GM21528 (cell line): ENCODE data around the gene C1orf159.
A peak's percentile ranks its signal among the peaks of the same experiment; 100 is the strongest.
"Not testable (repeated sequence)": the region's sequence is repeated elsewhere in the genome, so short reads cannot be mapped to it uniquely, and the experiment has no call there.

Experiments used
- ATAC-seq: cut with Tn5 transposase; IDR thresholded peaks from one replicate; pipeline ENCODE4 v1.9.1; 2021; ENCODE audit warnings: mild to moderate bottlenecking, moderate library complexity; ENCODE audit not compliant: unreplicated experiment, low FRiP score

C1orf159 gene

GRCh38 chr1:1115786-1116700 lies at the start of gene C1orf159:
Gene C1orf159 (minus strand): TSS chr1:1116089. CDS start chr1:1091543, 24,546 bp downstream.
- peak; percentile 91 for ATAC-seq

DNA sequence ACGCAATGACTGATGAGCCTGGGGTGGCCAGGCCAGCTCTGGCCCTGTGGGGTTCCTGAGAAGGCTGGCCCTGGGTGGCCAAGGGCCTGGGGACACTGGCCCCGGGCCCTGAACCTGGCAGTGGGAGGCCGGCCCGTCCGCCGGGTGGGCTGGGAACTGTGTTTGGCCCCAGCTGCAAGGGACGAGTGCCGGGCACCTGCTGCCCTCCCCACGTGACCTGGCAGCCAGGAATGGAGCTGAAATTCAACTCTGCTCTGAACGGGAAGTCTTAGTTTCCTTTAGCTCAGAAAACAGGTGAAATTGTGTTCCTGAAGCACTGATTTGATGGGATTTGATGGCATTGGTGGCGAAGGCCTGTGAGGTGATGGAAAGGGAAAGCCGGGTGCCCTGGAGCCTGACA lies 49.6 kb upstream of the C1orf159 start:
- ATAC-seq, result no peak

GRCh38 chr1:1164701-1165451 lies 49.0 kb upstream of the C1orf159 start:
- no peak for ATAC-seq

DNA sequence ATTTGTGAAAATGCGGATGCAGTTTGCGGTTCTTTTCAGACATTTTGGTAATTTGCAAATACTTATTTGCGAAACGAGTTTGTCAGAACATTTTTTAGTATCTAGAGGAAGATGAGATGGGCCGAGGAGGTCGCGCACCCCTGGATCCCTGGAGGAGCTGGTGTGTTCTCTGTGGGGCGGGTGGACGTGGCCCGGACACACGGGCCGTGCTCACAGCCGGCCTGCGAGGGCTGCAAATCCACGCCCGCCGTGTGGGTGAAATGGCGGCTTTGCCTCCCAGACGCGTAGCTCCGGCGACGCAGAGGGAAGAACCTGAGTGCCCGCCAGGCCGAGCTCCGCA lies 48.4 kb upstream of the C1orf159 start:
- ATAC-seq, result no peak

DNA sequence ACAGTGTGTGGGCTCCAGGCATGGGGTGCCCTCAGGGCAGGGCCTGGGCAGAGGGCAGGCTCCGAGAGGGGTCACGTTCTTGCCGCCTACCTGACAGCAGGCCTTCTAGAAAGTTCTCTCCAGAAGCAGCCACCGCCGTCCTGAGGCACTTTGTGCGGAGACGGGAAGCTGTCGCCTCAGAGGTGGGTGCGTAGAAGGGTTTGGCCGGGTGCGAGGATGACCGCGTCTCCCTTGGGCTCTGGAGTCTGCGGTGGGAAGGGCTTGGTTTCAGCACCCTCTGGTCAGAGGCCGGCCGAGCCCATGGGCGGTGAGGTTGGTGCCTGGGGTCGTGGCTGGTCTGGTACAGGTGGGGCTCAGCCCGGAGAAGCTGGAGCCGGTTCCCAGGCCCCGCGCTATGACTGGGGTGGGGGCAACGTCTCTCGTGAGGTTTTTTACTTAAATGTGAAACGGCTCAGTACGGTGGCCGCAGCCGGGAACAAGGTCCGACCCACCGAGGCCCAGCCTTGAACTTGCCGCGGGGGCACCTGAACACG lies 47.7 kb upstream of the C1orf159 start:
- ATAC-seq, result no peak

DNA sequence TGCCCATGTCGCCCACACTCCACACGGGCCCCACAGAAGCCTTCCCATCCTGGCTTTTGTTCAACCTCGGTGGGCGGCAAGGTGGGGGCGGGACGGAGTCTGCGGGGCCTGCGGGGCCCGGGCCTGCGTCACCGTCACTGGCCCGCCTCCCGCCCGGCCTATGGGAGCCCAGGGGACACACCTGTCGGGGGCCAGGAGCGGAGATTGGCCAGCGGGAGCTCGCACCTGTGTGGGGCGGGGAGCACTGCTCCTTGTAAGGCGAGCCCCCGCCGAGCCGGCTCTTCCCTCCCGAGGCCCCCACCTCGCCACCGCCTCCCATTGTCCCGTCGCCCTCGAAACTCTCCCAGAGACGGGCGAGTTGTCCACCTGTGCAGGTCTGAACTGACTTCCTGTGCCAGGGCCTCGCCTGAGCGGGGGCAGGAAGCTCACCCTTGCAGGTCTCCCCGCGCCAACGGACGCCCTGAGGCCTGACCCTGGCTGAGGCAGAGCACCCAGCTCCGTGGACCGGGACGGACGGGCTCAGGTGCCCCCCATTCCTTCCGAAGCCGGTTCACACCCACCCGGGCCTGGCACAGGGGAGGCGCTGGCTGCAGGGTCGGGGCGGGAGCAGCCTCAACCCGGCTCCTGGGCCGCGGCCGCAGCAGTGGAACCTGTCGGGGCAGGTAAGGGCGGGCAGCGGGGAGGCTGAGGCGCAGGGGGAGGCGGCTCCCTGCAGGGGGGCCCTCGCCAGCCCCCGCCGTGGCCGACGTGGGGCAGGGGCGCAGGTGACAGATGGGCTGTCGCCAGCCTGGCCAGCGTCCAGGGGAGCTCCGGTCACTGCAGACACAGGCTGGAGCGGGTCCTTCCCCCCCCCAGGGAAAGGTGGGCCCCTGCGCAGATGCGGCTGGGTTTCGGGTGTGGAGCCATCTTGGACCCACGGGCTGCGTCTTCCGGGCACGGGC lies 47.0 kb upstream of the C1orf159 start:
- ATAC-seq, result no peak

- ATAC-seq, result no peak
Measured at GRCh38 chr1:1161683-1162079, 45.8 kb upstream of the C1orf159 start.

DNA sequence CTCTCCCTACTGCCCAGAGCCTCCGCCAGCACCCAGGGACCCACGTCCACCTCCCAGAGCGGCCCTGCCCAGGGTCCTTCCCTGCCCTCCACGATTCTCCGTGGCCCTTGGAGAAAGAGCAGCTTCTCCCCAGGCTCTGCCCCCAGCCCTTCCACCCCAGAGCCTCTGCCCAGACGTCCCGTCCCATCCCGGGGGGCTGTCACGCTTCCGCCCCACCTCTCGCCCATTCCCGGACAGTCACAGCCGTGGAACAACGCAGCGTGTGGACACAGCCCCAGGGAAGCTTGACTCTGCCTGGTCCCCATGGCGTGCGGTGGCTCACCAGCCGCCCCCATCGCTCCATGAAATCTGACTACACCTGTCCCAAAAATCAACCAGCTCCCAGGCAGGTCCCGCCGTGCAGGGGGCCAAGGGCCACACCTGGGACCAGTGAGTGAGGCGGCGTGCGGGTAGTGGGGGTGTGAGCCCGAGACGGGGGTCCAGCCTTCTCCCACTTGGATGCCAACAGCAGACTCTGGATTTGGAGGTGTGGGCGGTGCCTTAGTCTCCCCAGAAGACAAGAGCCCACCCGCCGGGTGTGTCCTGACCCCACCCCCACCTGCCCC lies 45.3 kb upstream of the C1orf159 start:
- ATAC-seq, result no peak

DNA sequence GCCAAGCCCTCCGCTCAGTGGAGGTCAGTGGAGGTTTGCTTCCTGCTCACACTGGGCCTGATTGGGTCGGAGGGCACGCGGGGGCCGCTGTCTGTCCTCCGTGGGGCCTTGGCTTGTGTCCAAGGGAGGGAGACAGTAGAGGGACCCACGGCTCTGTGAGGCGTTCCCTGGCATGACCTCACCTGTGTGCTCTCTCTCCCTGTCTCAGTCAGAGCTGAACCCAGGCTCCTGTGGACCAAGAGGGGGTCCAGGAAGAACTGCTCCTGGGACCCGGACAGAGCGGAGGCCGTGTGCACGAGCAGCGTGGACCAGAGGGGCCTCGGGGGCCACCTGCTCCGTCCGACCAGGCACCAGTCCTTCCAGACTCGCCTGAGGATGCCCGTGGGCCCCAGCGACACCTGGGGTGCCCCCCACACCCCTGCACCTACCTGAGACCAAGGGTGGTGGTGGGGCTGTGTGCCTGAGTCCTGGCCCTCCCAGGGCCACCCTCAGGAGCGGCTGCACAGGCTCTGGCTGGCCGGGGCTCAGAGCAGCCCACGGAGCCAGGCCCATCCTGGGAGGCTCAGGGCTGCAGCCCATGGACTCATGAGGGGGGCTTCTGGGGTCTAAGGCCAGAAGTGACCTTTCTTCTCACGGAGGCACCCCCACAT lies 44.5 kb upstream of the C1orf159 start:
- ATAC-seq, result no peak

- peak; percentile 53 for ATAC-seq
Measured at GRCh38 chr1:1157914-1158710, 42.2 kb upstream of the C1orf159 start.

GRCh38 chr1:1157426-1157913 lies 41.6 kb upstream of the C1orf159 start:
- peak; percentile 45 for ATAC-seq

- no peak for ATAC-seq
Measured at GRCh38 chr1:1157033-1157365, 41.1 kb upstream of the C1orf159 start.

DNA sequence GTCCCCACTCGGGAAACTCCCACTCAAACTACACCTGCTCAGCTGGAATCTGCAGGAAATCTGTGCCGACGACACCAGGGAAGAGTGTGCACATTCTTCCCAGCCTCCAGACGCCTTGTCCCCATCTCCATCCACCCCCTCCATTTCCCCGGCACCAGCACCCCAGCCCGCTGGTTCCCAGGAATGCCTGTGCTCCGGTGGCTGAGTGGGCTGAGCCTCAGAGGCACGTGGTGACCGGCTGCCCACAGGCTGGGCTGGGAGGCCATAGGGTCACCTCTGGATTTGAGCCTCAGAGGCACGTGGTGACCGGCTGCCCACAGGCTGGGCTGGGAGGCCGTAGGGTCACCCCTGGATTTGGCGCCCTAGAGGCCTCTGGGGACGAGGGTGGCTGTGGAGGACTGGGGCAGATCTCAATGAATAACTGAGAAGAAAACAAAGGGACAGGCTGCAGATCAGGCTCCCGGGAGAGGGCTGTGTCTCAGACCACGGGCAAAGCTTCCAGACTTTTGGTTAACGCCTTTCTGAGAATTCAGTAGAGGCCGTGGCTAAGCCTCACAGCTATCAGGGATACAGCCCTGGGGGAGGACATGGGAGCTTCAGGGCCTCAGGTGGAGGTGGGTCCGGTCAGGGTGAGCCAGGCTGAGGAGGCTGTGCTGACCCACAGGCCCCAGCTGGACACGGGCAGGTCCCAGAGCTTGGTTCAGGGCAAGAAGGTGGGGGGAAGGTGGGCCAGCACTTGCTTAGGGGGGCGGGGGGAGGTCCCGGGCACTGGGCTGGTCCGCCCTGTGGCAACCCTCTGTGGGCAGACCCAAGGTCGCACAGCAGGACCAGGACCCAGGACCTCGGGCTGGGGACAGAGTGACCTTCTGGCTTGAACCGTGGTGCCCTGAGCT lies 40.5 kb upstream of the C1orf159 start:
- no peak for ATAC-seq

DNA sequence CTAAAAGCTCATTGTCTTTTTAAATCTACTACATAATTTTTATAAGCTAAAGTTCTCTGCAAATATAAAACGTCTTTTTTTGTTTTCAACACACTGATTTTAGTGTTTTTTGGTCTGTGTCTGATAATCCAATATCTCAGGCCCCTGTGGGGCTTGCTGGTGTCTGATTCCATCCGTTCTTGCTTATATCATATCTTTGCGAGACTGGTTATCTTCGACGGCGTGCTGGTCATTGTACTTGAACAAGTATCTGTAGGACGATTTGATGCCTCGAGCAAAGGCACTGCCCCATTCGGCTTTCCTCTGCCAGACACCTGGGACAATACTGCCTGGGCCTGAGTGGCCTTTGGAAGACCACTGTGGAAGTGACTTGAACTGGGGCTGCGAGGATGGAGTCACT lies 39.4 kb upstream of the C1orf159 start:
- ATAC-seq, result no peak

DNA sequence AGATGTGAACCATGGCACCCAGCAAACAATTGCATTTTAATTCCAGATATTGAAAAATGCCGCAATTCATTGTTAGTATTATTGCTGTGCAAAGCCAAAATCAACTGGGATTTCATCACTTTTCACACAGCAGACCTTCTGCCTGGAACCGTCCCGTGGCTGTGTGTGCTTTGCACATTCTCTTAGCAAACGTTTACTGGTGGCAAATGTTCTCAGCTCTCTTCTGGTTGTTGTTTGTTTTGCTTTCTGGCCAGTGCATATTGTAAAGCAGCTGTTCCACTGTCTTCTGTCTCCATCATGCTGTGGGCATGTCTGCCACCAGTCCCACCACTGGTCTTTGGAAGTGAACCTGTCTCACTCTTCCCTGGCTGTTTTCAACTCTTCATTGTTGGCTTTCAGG lies 38.0 kb upstream of the C1orf159 start:
- ATAC-seq, result no peak

DNA sequence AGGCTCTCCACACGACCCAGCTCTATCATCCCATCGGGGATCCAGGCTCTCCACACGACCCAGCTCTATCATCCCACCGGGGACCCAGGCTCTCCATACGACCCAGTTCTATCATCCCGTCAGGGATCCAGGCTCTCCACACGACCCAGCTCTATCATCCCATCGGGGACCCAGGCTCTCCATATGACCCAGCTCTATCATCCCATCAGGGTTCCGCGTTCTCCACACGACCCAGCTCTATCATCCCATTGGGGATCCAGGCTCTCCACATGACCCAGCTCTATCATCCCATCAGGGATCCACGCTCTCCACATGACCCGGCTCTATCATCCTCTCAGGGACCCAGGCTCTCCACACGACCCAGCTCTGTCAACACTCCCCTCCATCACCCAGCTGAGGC lies 37.3 kb upstream of the C1orf159 start:
- not testable (repeated sequence) for ATAC-seq

GRCh38 chr1:1152431-1152830 lies 36.5 kb upstream of the C1orf159 start:
- ATAC-seq, result not testable (repeated sequence)

DNA sequence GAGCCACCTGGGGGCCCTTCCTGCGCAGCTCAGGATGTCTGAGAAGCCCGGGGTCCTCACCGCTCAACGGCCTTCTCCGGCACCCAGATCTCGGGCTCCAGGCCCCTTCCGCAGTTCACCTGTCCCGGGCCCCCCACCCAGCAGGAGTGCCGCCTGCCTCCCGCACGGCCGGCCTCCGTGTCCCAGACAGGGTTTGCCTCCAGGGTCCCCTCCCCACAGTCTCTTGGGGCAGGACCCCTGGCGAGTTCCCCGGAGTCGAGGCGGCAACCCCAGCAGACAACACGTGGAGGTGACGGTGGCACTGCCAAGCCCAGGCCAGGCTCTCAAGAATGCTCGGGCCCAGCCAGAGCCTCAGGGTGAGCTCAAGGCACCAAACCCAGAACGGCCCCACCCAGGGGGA lies 35.4 kb upstream of the C1orf159 start:
- ATAC-seq, result no peak
